BJ (cell line): Measurements from ENCODE around the gene INPP5A. TPM values are rescaled to one million over a fixed set of nuclear protein-coding genes. Genes with fewer than 3 reads are reported as not detected.

Experiments
- CTCF ChIA-PET: fragments of 350-600 bp; formaldehyde crosslinking; extraction: SDS; loops from one replicate; lab custom pipeline; 2021; ENCODE audit warnings: antibody characterized with exemption, inconsistent platforms; lab: Yijun Ruan, JAX
- POLR2A ChIA-PET: fragments of 300-600 bp; sonication (Branson Sonifier 250); formaldehyde crosslinking; extraction: SDS; loops from one replicate; lab custom pipeline; 2021; ENCODE audit warnings: antibody characterized with exemption; lab: Charles Lee
- DNase-seq: peaks from one replicate; pipeline ENCODE4 v3.0.0-alpha.2; 2011; ENCODE audit warnings: low read depth
- H3K27me3 ChIP-seq: 2 replicates; pipeline ENCODE4 v1.6.0; 2011; ENCODE audit warnings: low read length; ENCODE audit not compliant: control insufficient read depth, insufficient read depth
- H3K36me3 ChIP-seq: 2 replicates; pipeline ENCODE4 v1.5.1; 2011; ENCODE audit warnings: low read length; ENCODE audit not compliant: control insufficient read depth, insufficient read depth
- H3K4me3 ChIP-seq: 2 replicates; pipeline ENCODE4 v1.5.1; 2011; ENCODE audit warnings: low read depth, mild to moderate bottlenecking, control low read depth, low read length
- polyA plus RNA-seq: library from polyadenylated mRNA; depleted of rRNA; stranded (reverse); fragments of >200 nt; gene quantifications from 2 replicates; pipeline ENCODE4 v1.2.3, GENCODE V29; 2011
- TF ChIP-seq, protein P1 (sequence below): IDR thresholded peaks from 2 replicates; pipeline ENCODE4 v1.5.1; 2011; ENCODE audit warnings: low read depth, mild to moderate bottlenecking, control low read depth, inconsistent platforms, low read length, moderate library complexity; ENCODE audit not compliant: insufficient read depth

The INPP5A gene
- polyA plus RNA-seq, 1 experiment: 60.1 TPM

DNA sequence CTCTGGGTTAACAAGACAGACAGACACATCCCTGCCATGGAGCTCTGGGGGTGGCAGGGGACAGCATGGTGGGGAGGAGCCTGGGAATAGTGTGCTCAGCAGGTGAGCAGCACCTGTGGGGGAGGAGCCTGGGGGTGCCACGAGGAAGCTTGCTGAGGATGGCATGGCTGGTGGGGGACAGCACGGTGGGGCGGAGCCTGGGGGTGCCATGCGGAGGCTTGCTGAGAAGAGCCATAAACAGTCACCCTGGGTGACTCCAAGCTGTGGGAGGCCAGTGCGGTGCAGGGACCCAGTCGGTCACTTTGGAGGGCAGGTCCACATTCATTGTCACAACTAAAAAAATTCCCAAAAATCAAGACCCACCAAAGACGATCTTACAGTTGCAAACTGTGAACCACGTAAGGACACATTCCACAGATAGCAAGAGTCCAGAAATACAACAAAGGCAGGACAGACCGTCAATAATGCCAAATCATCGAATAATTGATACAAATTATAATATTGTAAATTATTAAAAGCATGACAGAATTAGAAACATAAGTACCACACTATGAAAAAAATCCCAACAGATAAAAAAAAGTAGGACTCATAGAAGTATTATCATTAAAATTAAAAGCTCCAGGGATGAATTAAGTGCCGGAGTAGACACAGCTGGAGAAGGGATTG lies 223.9 kb downstream of the INPP5A start:
- peaks cover 15% of the 10 kb centered on the region for H3K36me3 ChIP-seq
- CTCF ChIA-PET: interaction anchor here (0.6 to 0.9 kb wide), 2 partner anchors 36 to 107 kb away, joined by 3 to 4 read pairs; no protein-coding TSS in a partner anchor
- DNase-seq: no peak

DNA sequence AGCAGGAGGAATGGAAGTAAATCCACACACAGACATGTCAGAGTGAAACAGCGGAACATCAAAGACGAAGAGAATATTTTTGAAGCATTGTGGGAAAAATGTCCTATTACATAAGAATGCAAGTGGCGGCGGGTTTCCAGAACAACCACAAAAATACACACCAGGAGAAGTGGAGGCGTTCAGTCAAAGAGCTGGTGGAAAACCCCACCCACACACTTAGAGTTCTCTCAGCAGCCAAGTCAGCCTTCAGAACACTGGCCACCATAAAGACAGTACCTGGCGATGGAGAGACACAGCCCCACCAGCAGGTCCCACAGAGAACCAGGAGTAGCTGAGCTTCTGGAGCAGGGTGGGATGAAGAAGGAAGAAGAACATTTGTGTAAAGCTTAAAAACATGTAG lies 224.7 kb downstream of the INPP5A start:
- peaks cover 15% of the 10 kb centered on the region for H3K36me3 ChIP-seq
- DNase-seq: no peak
- no peaks in the 10 kb centered on the region for H3K27me3 ChIP-seq
- ChIA-PET CTCF (interaction anchor here (0.6 to 0.9 kb wide), 3 partner anchors 35 to 494 kb away, joined by 3 to 4 read pairs (median 3); no protein-coding TSS in a partner anchor), POLR2A (no interaction called here)
- TF ChIP-seq, protein P1, sequence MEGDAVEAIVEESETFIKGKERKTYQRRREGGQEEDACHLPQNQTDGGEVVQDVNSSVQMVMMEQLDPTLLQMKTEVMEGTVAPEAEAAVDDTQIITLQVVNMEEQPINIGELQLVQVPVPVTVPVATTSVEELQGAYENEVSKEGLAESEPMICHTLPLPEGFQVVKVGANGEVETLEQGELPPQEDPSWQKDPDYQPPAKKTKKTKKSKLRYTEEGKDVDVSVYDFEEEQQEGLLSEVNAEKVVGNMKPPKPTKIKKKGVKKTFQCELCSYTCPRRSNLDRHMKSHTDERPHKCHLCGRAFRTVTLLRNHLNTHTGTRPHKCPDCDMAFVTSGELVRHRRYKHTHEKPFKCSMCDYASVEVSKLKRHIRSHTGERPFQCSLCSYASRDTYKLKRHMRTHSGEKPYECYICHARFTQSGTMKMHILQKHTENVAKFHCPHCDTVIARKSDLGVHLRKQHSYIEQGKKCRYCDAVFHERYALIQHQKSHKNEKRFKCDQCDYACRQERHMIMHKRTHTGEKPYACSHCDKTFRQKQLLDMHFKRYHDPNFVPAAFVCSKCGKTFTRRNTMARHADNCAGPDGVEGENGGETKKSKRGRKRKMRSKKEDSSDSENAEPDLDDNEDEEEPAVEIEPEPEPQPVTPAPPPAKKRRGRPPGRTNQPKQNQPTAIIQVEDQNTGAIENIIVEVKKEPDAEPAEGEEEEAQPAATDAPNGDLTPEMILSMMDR: no peak
- H3K4me3 ChIP-seq: no peak overlapping the region

More for the DNA sequence above, 223.9 kb downstream of the INPP5A start:
- TF ChIP-seq, protein P1: no peak
- POLR2A ChIA-PET: no interaction called here
- H3K27me3 ChIP-seq: no peaks in the 10 kb centered on the region
- H3K4me3 ChIP-seq: no peak overlapping the region

DNA sequence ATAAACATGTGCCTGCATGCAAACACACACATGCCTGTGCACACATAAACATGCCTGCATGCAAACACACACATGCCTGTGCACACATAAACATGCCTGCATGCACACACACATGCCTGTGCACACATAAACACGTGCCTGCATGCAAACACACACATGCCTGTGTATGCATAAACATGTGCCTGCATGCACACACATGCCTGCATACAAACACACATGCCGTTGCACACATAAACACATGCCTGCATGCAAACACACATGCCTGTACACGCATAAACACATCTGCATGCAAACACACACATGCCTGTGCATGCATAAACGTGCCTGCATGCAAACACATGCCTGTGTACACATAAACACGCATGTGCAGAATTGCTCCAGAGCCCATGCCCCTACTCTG lies 226.0 kb downstream of the INPP5A start:
- DNase-seq: no peak
- CTCF ChIA-PET: no interaction called here
- peaks cover 12% of the 10 kb centered on the region for H3K36me3 ChIP-seq
- H3K4me3 ChIP-seq: no peak overlapping the region
- POLR2A ChIA-PET: no interaction called here
- TF ChIP-seq, protein P1: no peak
- no peaks in the 10 kb centered on the region for H3K27me3 ChIP-seq

DNA sequence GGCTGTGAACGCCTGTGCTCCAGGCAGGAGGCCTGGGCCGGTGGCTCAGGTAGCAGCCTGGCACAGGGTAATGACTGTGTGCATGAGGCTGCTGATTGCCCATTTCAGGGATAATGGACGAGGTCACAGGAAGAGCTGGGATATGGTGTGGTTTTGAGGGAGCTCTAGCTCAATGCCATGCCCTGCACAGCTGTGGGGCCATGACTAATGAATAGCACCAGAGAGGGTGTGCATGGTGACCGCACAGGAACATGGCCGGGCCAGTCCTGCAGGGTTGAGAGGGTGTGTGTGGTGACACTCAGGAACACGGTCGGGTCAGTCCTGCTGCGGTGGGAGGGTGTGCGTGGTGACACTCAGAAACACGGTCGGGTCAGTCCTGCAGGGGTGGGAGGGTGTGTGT lies 226.5 kb downstream of the INPP5A start:
- Histone ChIP-seq H3K27me3 (no peaks in the 10 kb centered on the region), H3K4me3 (no peak overlapping the region), H3K36me3 (peaks cover 9% of the 10 kb centered on the region)
- DNase-seq: no peak
- ChIA-PET CTCF (no interaction called here), POLR2A (no interaction called here)
- TF ChIP-seq, protein P1: no peak

DNA sequence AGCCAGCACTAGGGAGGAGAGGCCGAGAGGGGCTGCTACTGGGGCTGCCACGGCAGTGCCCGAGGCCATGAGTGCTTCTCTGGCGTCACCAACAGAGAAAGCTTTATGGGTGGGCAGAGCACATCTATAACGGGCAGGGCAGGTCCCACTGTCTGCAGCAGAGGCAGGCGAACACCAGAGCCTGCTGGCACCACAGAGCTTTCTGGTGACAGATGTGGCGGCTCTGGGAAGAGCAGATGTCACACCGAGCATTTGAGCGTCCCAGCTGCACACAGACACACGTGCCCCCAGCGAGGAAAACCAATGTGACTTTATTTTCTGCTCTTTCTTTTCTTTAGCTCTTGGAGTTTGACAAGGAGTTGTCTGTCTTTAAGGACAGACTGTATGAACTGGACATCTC lies 227.8 kb downstream of the INPP5A start:
- ChIA-PET CTCF (no interaction called here), POLR2A (no interaction called here)
- H3K27me3 ChIP-seq: no peaks in the 10 kb centered on the region
- H3K36me3 ChIP-seq: peaks cover 6% of the 10 kb centered on the region
- no peak for DNase-seq
- H3K4me3 ChIP-seq: no peak overlapping the region
- TF ChIP-seq, protein P1: no peak
